IPS DF 6.9 (cell line): ENCODE results near the gene INTU.
"Not testable (repeated sequence)": the region's sequence is repeated elsewhere in the genome, so short reads cannot be mapped to it uniquely, and the experiment has no call there.

Experiments
- DNase-seq: peaks from one replicate; pipeline ENCODE4 v3.0.0-alpha.2; 2013; ENCODE audit warnings: low read depth, low spot score
- H3K27ac ChIP-seq: one replicate; pipeline ENCODE4 v1.5.1; 2013; ENCODE audit warnings: low read length, control low read depth
- H3K27me3 ChIP-seq: 2 replicates; pipeline ENCODE4 v1.6.1; 2013; ENCODE audit warnings: mild to moderate bottlenecking, low read length; ENCODE audit not compliant: control insufficient read depth, insufficient read depth
- H3K36me3 ChIP-seq: 2 replicates; pipeline ENCODE4 v1.6.1; 2013; ENCODE audit warnings: low read length; ENCODE audit not compliant: control insufficient read depth, insufficient read depth
- H3K4me1 ChIP-seq: 2 replicates; pipeline ENCODE4 v1.6.1; 2013; ENCODE audit warnings: low read length; ENCODE audit not compliant: control insufficient read depth, insufficient read depth
- H3K4me3 ChIP-seq: 2 replicates; pipeline ENCODE4 v1.5.1; 2013; ENCODE audit warnings: mild to moderate bottlenecking, low read length
- H3K9me3 ChIP-seq: 2 replicates; pipeline ENCODE4 v1.6.1; 2013; ENCODE audit warnings: low read length, inconsistent platforms; ENCODE audit not compliant: control insufficient read depth, insufficient read depth
- WGBS: extraction: QIAGEN DNeasy Blood & Tissue Kit; methylation state at CpG from one replicate; pipeline ENCODE4 v1.1.7; 2013; ENCODE audit warnings: mixed read lengths, missing lambda C conversion rate; ENCODE audit not compliant: insufficient read length, insufficient coverage; 5-methylcytosine and 5-hydroxymethylcytosine counted together

The INTU gene

GRCh38 chr4:127642169-127642568, 9.4 kb downstream of the INTU start:
- DNase-seq, result no peak
- Histone ChIP-seq H3K9me3 (no peaks in the 10 kb centered on the region), H3K27ac (no peak overlapping the region), H3K4me1 (no peaks in the 10 kb centered on the region), H3K4me3 (no peak overlapping the region), H3K36me3 (no peaks in the 10 kb centered on the region), H3K27me3 (no peaks in the 10 kb centered on the region)

GRCh38 chr4:127643791-127644190, 11.0 kb downstream of the INTU start:
- H3K36me3 ChIP-seq, result no peaks in the 10 kb centered on the region
- H3K4me3 ChIP-seq, result no peak overlapping the region
- no peak for DNase-seq
- no peaks in the 10 kb centered on the region for H3K4me1 ChIP-seq
- no CpG with 5 or more reads among the region's 4 CpGs for WGBS
- H3K27me3 ChIP-seq, result no peaks in the 10 kb centered on the region
- no peaks in the 10 kb centered on the region for H3K9me3 ChIP-seq
- H3K27ac ChIP-seq, result no peak overlapping the region

GRCh38 chr4:127648061-127648460, 15.3 kb downstream of the INTU start:
- no CpG with 5 or more reads among the region's 3 CpGs for WGBS
- H3K27me3 ChIP-seq, result no peaks in the 10 kb centered on the region
- H3K4me1 ChIP-seq, result no peaks in the 10 kb centered on the region

GRCh38 chr4:127655590-127655989, 22.8 kb downstream of the INTU start:
- DNase-seq, H3K4me3 ChIP-seq, H3K4me1 ChIP-seq, H3K27ac ChIP-seq, H3K36me3 ChIP-seq, H3K27me3 ChIP-seq, H3K9me3 ChIP-seq: not testable (repeated sequence)
- no CpG with 5 or more reads among the region's 17 CpGs for WGBS

More at GRCh38 chr4:127648061-127648460, 15.3 kb downstream of the INTU start:
- Histone ChIP-seq H3K9me3 (no peaks in the 10 kb centered on the region), H3K27ac (no peak overlapping the region), H3K4me3 (no peak overlapping the region), H3K36me3 (no peaks in the 10 kb centered on the region)
- no peak for DNase-seq

- WGBS, result no CpG with 5 or more reads among the region's 9 CpGs
- H3K4me3 ChIP-seq, result peak overlapping the region; percentile 23; the same call in 1 of the 2 replicates
- no peaks in the 10 kb centered on the region for H3K4me1 ChIP-seq
- H3K27me3 ChIP-seq, result no peaks in the 10 kb centered on the region
- H3K36me3 ChIP-seq, result no peaks in the 10 kb centered on the region
- H3K27ac ChIP-seq, result no peak overlapping the region
- H3K9me3 ChIP-seq, result no peaks in the 10 kb centered on the region
- DNase-seq, result no peak
These were observed 23.4 kb downstream of the INTU start for GRCh38 chr4:127656047-127656680.

- no peak overlapping the region for H3K27ac ChIP-seq
- no peak for DNase-seq
- H3K4me1 ChIP-seq, result no peaks in the 10 kb centered on the region
- H3K9me3 ChIP-seq, result no peaks in the 10 kb centered on the region
- H3K27me3 ChIP-seq, result no peaks in the 10 kb centered on the region
- WGBS, result no CpG with 5 or more reads among the region's 6 CpGs
- no peak overlapping the region for H3K4me3 ChIP-seq
- no peaks in the 10 kb centered on the region for H3K36me3 ChIP-seq
These were observed 27.6 kb downstream of the INTU start for GRCh38 chr4:127660284-127660885.

- WGBS, result no CpG with 5 or more reads among the region's 2 CpGs
- Histone ChIP-seq H3K4me3 (no peak overlapping the region), H3K27me3 (no peaks in the 10 kb centered on the region), H3K9me3 (no peaks in the 10 kb centered on the region), H3K4me1 (no peaks in the 10 kb centered on the region), H3K36me3 (no peaks in the 10 kb centered on the region), H3K27ac (no peak overlapping the region)
- DNase-seq, result no peak
These were observed 34.4 kb downstream of the INTU start for GRCh38 chr4:127667116-127667515.

- Histone ChIP-seq H3K36me3 (no peaks in the 10 kb centered on the region), H3K27ac (no peak overlapping the region), H3K4me1 (no peaks in the 10 kb centered on the region), H3K27me3 (no peaks in the 10 kb centered on the region), H3K9me3 (no peaks in the 10 kb centered on the region), H3K4me3 (no peak overlapping the region)
- no peak for DNase-seq
- no CpG with 5 or more reads among the region's 2 CpGs for WGBS
These were observed 35.0 kb downstream of the INTU start for GRCh38 chr4:127667772-127668171.

- H3K4me1 ChIP-seq, result no peaks in the 10 kb centered on the region
- no peak overlapping the region for H3K27ac ChIP-seq
- no peaks in the 10 kb centered on the region for H3K9me3 ChIP-seq
- H3K4me3 ChIP-seq, result no peak overlapping the region
- no peak for DNase-seq
- no peaks in the 10 kb centered on the region for H3K27me3 ChIP-seq
- no peaks in the 10 kb centered on the region for H3K36me3 ChIP-seq
- WGBS, result no CpG with 5 or more reads among the region's 2 CpGs
These were observed 36.0 kb downstream of the INTU start for GRCh38 chr4:127668770-127669169.

GRCh38 chr4:127669691-127670090, 36.9 kb downstream of the INTU start:
- DNase-seq, result no peak
- no peaks in the 10 kb centered on the region for H3K36me3 ChIP-seq
- no peaks in the 10 kb centered on the region for H3K27me3 ChIP-seq
- WGBS, result no CpG with 5 or more reads among the region's 1 CpG
- H3K4me3 ChIP-seq, result no peak overlapping the region
- no peaks in the 10 kb centered on the region for H3K4me1 ChIP-seq
- H3K27ac ChIP-seq, result no peak overlapping the region
- H3K9me3 ChIP-seq, result no peaks in the 10 kb centered on the region

GRCh38 chr4:127672111-127672510, 39.4 kb downstream of the INTU start:
- H3K27me3 ChIP-seq, result no peaks in the 10 kb centered on the region
- no peak overlapping the region for H3K27ac ChIP-seq
- no peaks in the 10 kb centered on the region for H3K9me3 ChIP-seq
- peaks cover 5% of the 10 kb centered on the region; the same call in 1 of the 2 replicates for H3K36me3 ChIP-seq
- WGBS, result no CpG with 5 or more reads among the region's 2 CpGs
- H3K4me3 ChIP-seq, result no peak overlapping the region
- no peaks in the 10 kb centered on the region for H3K4me1 ChIP-seq
- DNase-seq, result no peak
